Right lobe of liver (tissue), 4 donors: Measurements from ENCODE around the gene CRTAC1.

Experiments used
- POLR2A ChIP-seq: fragments of 450-650 bp; IDR thresholded peaks from one replicate; pipeline ENCODE4 v1.6.1; 2017; ENCODE audit warnings: antibody characterized with exemption, mild to moderate bottlenecking
- TF ChIP-seq, protein P1 (sequence below), 4 donors: fragments of 200-600 bp in 3 of 4; fragments of 450-650 bp in 1 of 4; IDR thresholded peaks; one replicate each; pipeline versions ENCODE4 v1.5.1 to v1.8.0; 2016 to 2022; ENCODE audit warnings: antibody characterized with exemption in 4 of 4, mild to moderate bottlenecking in 2 of 4
- donor health status: DM: no; HTN: no; CAD: no.
- donor health status: DM: no; HTN: no; CAD: no.
- donor health status: DM: no; HTN: yes; CAD: no.

DNA sequence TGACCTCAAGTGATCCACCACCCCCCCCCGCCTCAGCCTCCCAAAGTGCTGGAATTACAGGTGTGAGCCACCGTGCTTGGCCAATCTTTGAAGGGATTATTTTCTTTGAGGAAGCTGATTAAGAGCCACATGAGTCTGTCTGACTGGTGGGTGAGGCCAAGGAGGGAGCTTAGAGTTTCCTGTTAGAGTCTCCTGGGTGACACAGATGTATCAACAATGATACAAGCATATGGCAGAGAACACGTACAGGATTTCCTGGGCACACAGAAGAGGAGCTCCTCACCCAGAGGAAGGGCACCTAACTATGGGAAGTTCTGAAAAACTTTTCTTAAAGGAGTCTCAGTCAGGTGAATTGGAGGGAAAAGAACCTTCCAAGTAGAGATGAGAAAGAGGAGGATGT lies 111.4 kb downstream of the CRTAC1 start:
- TF ChIP-seq, protein P1, sequence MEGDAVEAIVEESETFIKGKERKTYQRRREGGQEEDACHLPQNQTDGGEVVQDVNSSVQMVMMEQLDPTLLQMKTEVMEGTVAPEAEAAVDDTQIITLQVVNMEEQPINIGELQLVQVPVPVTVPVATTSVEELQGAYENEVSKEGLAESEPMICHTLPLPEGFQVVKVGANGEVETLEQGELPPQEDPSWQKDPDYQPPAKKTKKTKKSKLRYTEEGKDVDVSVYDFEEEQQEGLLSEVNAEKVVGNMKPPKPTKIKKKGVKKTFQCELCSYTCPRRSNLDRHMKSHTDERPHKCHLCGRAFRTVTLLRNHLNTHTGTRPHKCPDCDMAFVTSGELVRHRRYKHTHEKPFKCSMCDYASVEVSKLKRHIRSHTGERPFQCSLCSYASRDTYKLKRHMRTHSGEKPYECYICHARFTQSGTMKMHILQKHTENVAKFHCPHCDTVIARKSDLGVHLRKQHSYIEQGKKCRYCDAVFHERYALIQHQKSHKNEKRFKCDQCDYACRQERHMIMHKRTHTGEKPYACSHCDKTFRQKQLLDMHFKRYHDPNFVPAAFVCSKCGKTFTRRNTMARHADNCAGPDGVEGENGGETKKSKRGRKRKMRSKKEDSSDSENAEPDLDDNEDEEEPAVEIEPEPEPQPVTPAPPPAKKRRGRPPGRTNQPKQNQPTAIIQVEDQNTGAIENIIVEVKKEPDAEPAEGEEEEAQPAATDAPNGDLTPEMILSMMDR (IDR thresholded peaks at IDR 0.05) = no peak
- TF ChIP-seq POLR2A = no peak
